ENCODE data around the gene GSDME.

The GSDME gene

GRCh38 chr7:24783698-24784097, 26.4 kb upstream of the GSDME start:
- WGBS = 90% methylated on average over 2 of the region's 2 CpGs
- no peak overlapping the region for H3K9ac ChIP-seq (ENCODE audit: low read length)
- no peak overlapping the region for H2BK12ac ChIP-seq (ENCODE audit: low read length in 2 of 2)
- peaks cover 5% of the 10 kb centered on the region for H3K4me1 ChIP-seq (ENCODE audit: control insufficient read depth, insufficient read depth, low read depth, low read length)
- H3K36me3 ChIP-seq (ENCODE audit: control insufficient read depth in 1 of 2, insufficient read depth in 2 of 2, low read depth in 1 of 2, low read length in 2 of 2) = peaks cover 0 to 23% of the 10 kb centered on the region in 2 experiments
- H4K91ac ChIP-seq (ENCODE audit: low read length) = no peak overlapping the region
- no peaks in the 10 kb centered on the region for H3K27me3 ChIP-seq (ENCODE audit: control insufficient read depth in 1 of 2, insufficient read depth in 1 of 2, low read length in 2 of 2)
- no peak overlapping the region for H4K8ac ChIP-seq (ENCODE audit: low read length)
- H2BK5ac ChIP-seq (ENCODE audit: low read depth, low read length, poor library complexity, severe bottlenecking) = no peak overlapping the region
- no peak overlapping the region for H2BK120ac ChIP-seq (ENCODE audit: low read depth, low read length)
- no peak overlapping the region for H3K4me2 ChIP-seq (ENCODE audit: low read length, poor library complexity, severe bottlenecking)
- H2AFZ ChIP-seq (ENCODE audit: low read depth, low read length) = no peak overlapping the region
- H2AK5ac ChIP-seq (ENCODE audit: low read length, severe bottlenecking) = no peak overlapping the region
- H3K4ac ChIP-seq (ENCODE audit: low read depth in 1 of 2, low read length in 2 of 2) = no peak overlapping the region
- no peak overlapping the region for H3K4me3 ChIP-seq (ENCODE audit: insufficient read depth in 1 of 2, low read depth in 1 of 2, low read length in 2 of 2)
- H3K18ac ChIP-seq (ENCODE audit: low read depth in 1 of 2, low read length in 2 of 2) = no peak overlapping the region
- H2BK15ac ChIP-seq (ENCODE audit: low read depth, poor library complexity, severe bottlenecking) = no peak overlapping the region
- H3K79me1 ChIP-seq (replicated peaks; ENCODE audit: low read length, poor library complexity, severe bottlenecking) = no peaks in the 10 kb centered on the region
- H3K9me3 ChIP-seq (ENCODE audit: control insufficient read depth, low read length) = no peaks in the 10 kb centered on the region
- DNase-seq = no peak
- H3K14ac ChIP-seq (ENCODE audit: low read length in 2 of 2) = no peak overlapping the region
- H3K27ac ChIP-seq (ENCODE audit: low read length, poor library complexity, severe bottlenecking) = no peak overlapping the region
- no peak overlapping the region for H3K23ac ChIP-seq (ENCODE audit: low read length in 2 of 2)

- Histone ChIP-seq H3K4ac (ENCODE audit: low read depth in 1 of 2, low read length in 2 of 2) (no peak overlapping the region), H3K27me3 (ENCODE audit: control insufficient read depth in 1 of 2, insufficient read depth in 1 of 2, low read length in 2 of 2) (no peaks in the 10 kb centered on the region), H3K14ac (ENCODE audit: low read length in 2 of 2) (no peak overlapping the region), H3K9me3 (ENCODE audit: control insufficient read depth, low read length) (no peaks in the 10 kb centered on the region), H3K9ac (ENCODE audit: low read length) (no peak overlapping the region), H3K18ac (ENCODE audit: low read depth in 1 of 2, low read length in 2 of 2) (no peak overlapping the region), H3K4me1 (ENCODE audit: control insufficient read depth, insufficient read depth, low read depth, low read length) (no peaks in the 10 kb centered on the region), H3K36me3 (ENCODE audit: control insufficient read depth in 1 of 2, insufficient read depth in 2 of 2, low read depth in 1 of 2, low read length in 2 of 2) (peaks cover 0 to 23% of the 10 kb centered on the region in 2 experiments), H3K23ac (ENCODE audit: low read length in 2 of 2) (no peak overlapping the region), H3K4me2 (ENCODE audit: low read length, poor library complexity, severe bottlenecking) (no peak overlapping the region), H3K27ac (ENCODE audit: low read length, poor library complexity, severe bottlenecking) (no peak overlapping the region), H3K79me1 (replicated peaks; ENCODE audit: low read length, poor library complexity, severe bottlenecking) (no peaks in the 10 kb centered on the region), H2BK5ac (ENCODE audit: low read depth, low read length, poor library complexity, severe bottlenecking) (no peak overlapping the region), H4K8ac (ENCODE audit: low read length) (no peak overlapping the region), H2AK5ac (ENCODE audit: low read length, severe bottlenecking) (no peak overlapping the region), H2BK120ac (ENCODE audit: low read depth, low read length) (no peak overlapping the region), H3K4me3 (ENCODE audit: insufficient read depth in 1 of 2, low read depth in 1 of 2, low read length in 2 of 2) (no peak overlapping the region), H2AFZ (ENCODE audit: low read depth, low read length) (no peak overlapping the region), H2BK12ac (ENCODE audit: low read length in 2 of 2) (no peak overlapping the region), H2BK15ac (ENCODE audit: low read depth, poor library complexity, severe bottlenecking) (no peak overlapping the region), H4K91ac (ENCODE audit: low read length) (no peak overlapping the region)
- WGBS = 94% methylated on average over 3 of the region's 4 CpGs
- no peak for DNase-seq
Measured at GRCh38 chr7:24781106-24781505, 23.8 kb upstream of the GSDME start.

- H3K4me3 ChIP-seq (ENCODE audit: insufficient read depth in 1 of 2, low read depth in 1 of 2, low read length in 2 of 2) = peak overlapping the region in 1 of 2 experiments; percentile 30
- WGBS = 99% methylated on average over 2 of the region's 2 CpGs
- no peak overlapping the region for H2BK120ac ChIP-seq (ENCODE audit: low read depth, low read length)
- H2BK12ac ChIP-seq (ENCODE audit: low read length in 2 of 2) = no peak overlapping the region
- H3K9me3 ChIP-seq (ENCODE audit: control insufficient read depth, low read length) = no peaks in the 10 kb centered on the region
- H2BK5ac ChIP-seq (ENCODE audit: low read depth, low read length, poor library complexity, severe bottlenecking) = no peak overlapping the region
- H2BK15ac ChIP-seq (ENCODE audit: low read depth, poor library complexity, severe bottlenecking) = no peak overlapping the region
- no peak overlapping the region for H3K18ac ChIP-seq (ENCODE audit: low read depth in 1 of 2, low read length in 2 of 2)
- H3K36me3 ChIP-seq (ENCODE audit: control insufficient read depth in 1 of 2, insufficient read depth in 2 of 2, low read depth in 1 of 2, low read length in 2 of 2) = peaks cover 0 to 22% of the 10 kb centered on the region in 2 experiments
- peaks cover 3% of the 10 kb centered on the region for H3K4me1 ChIP-seq (ENCODE audit: control insufficient read depth, insufficient read depth, low read depth, low read length)
- DNase-seq = no peak
- H3K4ac ChIP-seq (ENCODE audit: low read depth in 1 of 2, low read length in 2 of 2) = no peak overlapping the region
- no peak overlapping the region for H4K8ac ChIP-seq (ENCODE audit: low read length)
- H3K4me2 ChIP-seq (ENCODE audit: low read length, poor library complexity, severe bottlenecking) = no peak overlapping the region
- no peak overlapping the region for H4K91ac ChIP-seq (ENCODE audit: low read length)
- peak overlapping the region; percentile 82 for H3K9ac ChIP-seq (ENCODE audit: low read length)
- H3K23ac ChIP-seq (ENCODE audit: low read length in 2 of 2) = no peak overlapping the region
- H3K79me1 ChIP-seq (replicated peaks; ENCODE audit: low read length, poor library complexity, severe bottlenecking) = no peaks in the 10 kb centered on the region
- no peak overlapping the region for H3K27ac ChIP-seq (ENCODE audit: low read length, poor library complexity, severe bottlenecking)
- no peak overlapping the region for H3K14ac ChIP-seq (ENCODE audit: low read length in 2 of 2)
- H2AK5ac ChIP-seq (ENCODE audit: low read length, severe bottlenecking) = no peak overlapping the region
- H3K27me3 ChIP-seq (ENCODE audit: control insufficient read depth in 1 of 2, insufficient read depth in 1 of 2, low read length in 2 of 2) = no peaks in the 10 kb centered on the region
- no peak overlapping the region for H2AFZ ChIP-seq (ENCODE audit: low read depth, low read length)
Measured at GRCh38 chr7:24779283-24779655, 22.0 kb upstream of the GSDME start.

- Histone ChIP-seq H2BK12ac (ENCODE audit: low read length in 2 of 2) (no peak overlapping the region), H4K8ac (ENCODE audit: low read length) (peak overlapping the region; percentile 43), H3K27ac (ENCODE audit: low read length, poor library complexity, severe bottlenecking) (no peak overlapping the region), H3K23ac (ENCODE audit: low read length in 2 of 2) (no peak overlapping the region), H3K4me1 (ENCODE audit: control insufficient read depth, insufficient read depth, low read depth, low read length) (peaks cover 3% of the 10 kb centered on the region), H3K4me3 (ENCODE audit: insufficient read depth in 1 of 2, low read depth in 1 of 2, low read length in 2 of 2) (peak overlapping the region in 1 of 2 experiments; percentile 30), H2AFZ (ENCODE audit: low read depth, low read length) (no peak overlapping the region), H3K27me3 (ENCODE audit: control insufficient read depth in 1 of 2, insufficient read depth in 1 of 2, low read length in 2 of 2) (no peaks in the 10 kb centered on the region), H4K91ac (ENCODE audit: low read length) (no peak overlapping the region), H3K4me2 (ENCODE audit: low read length, poor library complexity, severe bottlenecking) (no peak overlapping the region), H2BK5ac (ENCODE audit: low read depth, low read length, poor library complexity, severe bottlenecking) (no peak overlapping the region), H3K14ac (ENCODE audit: low read length in 2 of 2) (no peak overlapping the region), H3K36me3 (ENCODE audit: control insufficient read depth in 1 of 2, insufficient read depth in 2 of 2, low read depth in 1 of 2, low read length in 2 of 2) (peaks cover 0 to 17% of the 10 kb centered on the region in 2 experiments), H3K9me3 (ENCODE audit: control insufficient read depth, low read length) (no peaks in the 10 kb centered on the region), H3K4ac (ENCODE audit: low read depth in 1 of 2, low read length in 2 of 2) (no peak overlapping the region), H2BK15ac (ENCODE audit: low read depth, poor library complexity, severe bottlenecking) (no peak overlapping the region), H2AK5ac (ENCODE audit: low read length, severe bottlenecking) (no peak overlapping the region), H3K79me1 (replicated peaks; ENCODE audit: low read length, poor library complexity, severe bottlenecking) (no peaks in the 10 kb centered on the region), H3K9ac (ENCODE audit: low read length) (peak overlapping the region; percentile 82), H3K18ac (ENCODE audit: low read depth in 1 of 2, low read length in 2 of 2) (no peak overlapping the region), H2BK120ac (ENCODE audit: low read depth, low read length) (no peak overlapping the region)
- WGBS = 91% methylated on average over 9 of the region's 9 CpGs
- DNase-seq = peak; percentile 67
Measured at GRCh38 chr7:24778543-24779282, 21.4 kb upstream of the GSDME start.
